SW 1271 (cell line): Measurements from ENCODE around the gene ABRACL.
"Not testable (repeated sequence)": the region's sequence is repeated elsewhere in the genome, so short reads cannot be mapped to it uniquely, and the experiment has no call there.

Experiments
- DNase-seq, 2 experiments: peaks; one replicate each; lab custom pipeline; 2025; lab: John Stamatoyannopoulos, UW

ABRACL gene

GRCh38 chr6:139011980-139012379, 16.6 kb upstream of the ABRACL start:
- no peak for DNase-seq

- DNase-seq, result no peak
Observed at GRCh38 chr6:139013185-139013800, 15.3 kb upstream of the ABRACL start.

- no peak for DNase-seq
Observed at GRCh38 chr6:139014945-139015344, 13.6 kb upstream of the ABRACL start.

GRCh38 chr6:139016337-139017213, 12.0 kb upstream of the ABRACL start:
- no peak for DNase-seq

GRCh38 chr6:139017227-139017626, 11.3 kb upstream of the ABRACL start:
- no peak for DNase-seq

- DNase-seq, result no peak
Observed at GRCh38 chr6:139019722-139020121, 8.8 kb upstream of the ABRACL start.

- DNase-seq, result no peak
Observed at GRCh38 chr6:139020689-139021088, 7.9 kb upstream of the ABRACL start.

- not testable (repeated sequence) for DNase-seq
Observed at GRCh38 chr6:139025416-139025815, 3.1 kb upstream of the ABRACL start.

- DNase-seq, result no peak
Observed at GRCh38 chr6:139027620-139028182, 844 bp upstream of the ABRACL start.

GRCh38 chr6:139028215-139028657, 309 bp upstream of the ABRACL start:
- no peak for DNase-seq

GRCh38 chr6:139029470-139030227, 1.1 kb downstream of the ABRACL start:
- peak in 1 of 2 experiments; percentile 23 for DNase-seq

- DNase-seq, result no peak
Observed at GRCh38 chr6:139030228-139030963, 1.9 kb downstream of the ABRACL start.

GRCh38 chr6:139037490-139037889, 8.9 kb downstream of the ABRACL start:
- DNase-seq, result no peak

GRCh38 chr6:139044250-139044649, 15.7 kb downstream of the ABRACL start:
- no peak for DNase-seq

GRCh38 chr6:139047677-139048076, 19.1 kb downstream of the ABRACL start:
- no peak for DNase-seq

- DNase-seq, result not testable (repeated sequence)
Observed at GRCh38 chr6:139048912-139049311, 20.4 kb downstream of the ABRACL start.

- not testable (repeated sequence) for DNase-seq
Observed at GRCh38 chr6:139050131-139050769, 21.7 kb downstream of the ABRACL start.

- DNase-seq, result no peak
Observed at GRCh38 chr6:139050770-139051313, 22.3 kb downstream of the ABRACL start.

GRCh38 chr6:139051396-139052060, 23.0 kb downstream of the ABRACL start:
- no peak for DNase-seq

- DNase-seq, result no peak
Observed at GRCh38 chr6:139053382-139053781, 24.8 kb downstream of the ABRACL start.
